IMR-90 (cell line): Measurements from ENCODE around the gene TMEM95. TPM values are rescaled to one million over a fixed set of nuclear protein-coding genes. Genes with fewer than 3 reads are reported as not detected.
A peak's percentile ranks its signal among the peaks of the same experiment; 100 is the strongest.

Experiments used
- ATAC-seq: fragments of 200-7000 bp; cut with Tn5 transposase; 2 replicates; pipeline ENCODE4 v1.9.1; 2020; ENCODE audit warnings: low read depth, mild to moderate bottlenecking, moderate library complexity
- BruUV-seq: library from RNA; stranded (reverse); fragments of 400-500 nt; replicated peaks from 2 replicates; lab custom pipeline; 2021; lab: Mats Ljungman, UMichigan
- CTCF ChIA-PET: fragments of 300-600 bp; formaldehyde crosslinking; extraction: SDS; loops from one replicate; lab custom pipeline; 2021; ENCODE audit warnings: antibody characterized with exemption; lab: Yijun Ruan, JAX
- POLR2A ChIA-PET: fragments of 300-600 bp; sonication (Branson Sonifier 250); formaldehyde crosslinking; loops from one replicate; lab custom pipeline; 2022; ENCODE audit warnings: antibody characterized with exemption; ENCODE audit not compliant: unreplicated experiment; lab: Charles Lee
- DNase-seq: peaks from one replicate; pipeline ENCODE4 v3.0.0; 2013
- H2AFZ ChIP-seq: replicated peaks from 2 replicates; pipeline ENCODE3; 2013; ENCODE audit warnings: low read length, mild to moderate bottlenecking; ENCODE audit not compliant: poor library complexity
- H2AK5ac ChIP-seq: 2 replicates; pipeline ENCODE4 v1.6.1; 2013; ENCODE audit warnings: low read depth, low read length, inconsistent platforms
- H2AK9ac ChIP-seq: replicated peaks from 2 replicates; pipeline ENCODE3; 2013; ENCODE audit warnings: mild to moderate bottlenecking, low read depth, low read length, moderate library complexity; ENCODE audit not compliant: poor library complexity
- H2BK120ac ChIP-seq: 2 replicates; pipeline ENCODE4 v1.6.1; 2013; ENCODE audit warnings: low read depth, low read length, inconsistent platforms
- H2BK15ac ChIP-seq: 3 replicates; pipeline ENCODE4 v1.6.1; 2013; ENCODE audit warnings: low read depth, low read length, inconsistent platforms
- H2BK20ac ChIP-seq: 2 replicates; pipeline ENCODE4 v1.6.1; 2013; ENCODE audit warnings: low read depth, mild to moderate bottlenecking, inconsistent platforms, low read length, moderate library complexity
- H2BK5ac ChIP-seq: 2 replicates; pipeline ENCODE4 v1.6.1; 2013; ENCODE audit warnings: mild to moderate bottlenecking, low read depth, low read length, inconsistent platforms; ENCODE audit not compliant: poor library complexity, severe bottlenecking
- H3K14ac ChIP-seq: replicated peaks from 2 replicates; pipeline ENCODE4 v1.6.1; 2013; ENCODE audit warnings: low read depth, low read length, inconsistent platforms
- H3K18ac ChIP-seq: 2 replicates; pipeline ENCODE4 v1.6.1; 2013; ENCODE audit warnings: low read depth, low read length, control low read depth
- H3K23ac ChIP-seq: 2 replicates; pipeline ENCODE4 v1.6.1; 2013; ENCODE audit warnings: low read depth, low read length, inconsistent platforms
- H3K27ac ChIP-seq: 2 replicates; pipeline ENCODE4 v1.5.1; 2013; ENCODE audit warnings: mild to moderate bottlenecking, control low read depth, low read length; ENCODE audit not compliant: insufficient read depth
- H3K27me3 ChIP-seq: 2 replicates; pipeline ENCODE4 v1.6.1; 2013; ENCODE audit warnings: low read length; ENCODE audit not compliant: control insufficient read depth, insufficient read depth
- H3K36me3 ChIP-seq: 2 replicates; pipeline ENCODE4 v1.6.1; 2013; ENCODE audit warnings: low read length, mixed read lengths; ENCODE audit not compliant: control insufficient read depth, insufficient read depth
- H3K4ac ChIP-seq: 2 replicates; pipeline ENCODE4 v1.6.1; 2013; ENCODE audit warnings: low read depth, low read length, inconsistent platforms
- H3K4me1 ChIP-seq: 2 replicates; pipeline ENCODE4 v1.6.1; 2013; ENCODE audit warnings: low read length, mixed read lengths; ENCODE audit not compliant: control insufficient read depth, insufficient read depth
- H3K4me2 ChIP-seq: 2 replicates; pipeline ENCODE4 v1.6.1; 2013; ENCODE audit warnings: low read depth, mild to moderate bottlenecking, control low read depth, low read length, moderate library complexity
- H3K4me3 ChIP-seq: 2 replicates; pipeline ENCODE4 v1.5.1; 2013; ENCODE audit warnings: low read depth, mild to moderate bottlenecking, control low read depth, low read length, moderate library complexity; ENCODE audit not compliant: insufficient read depth
- H3K56ac ChIP-seq: 2 replicates; pipeline ENCODE4 v1.6.1; 2013; ENCODE audit warnings: low read length, inconsistent platforms; ENCODE audit not compliant: insufficient read depth; ENCODE audit errors: extremely low read depth
- H3K79me1 ChIP-seq, 2 experiments: 2 replicates each; pipeline ENCODE4 v1.6.1; 2013; ENCODE audit warnings: low read length in 2 of 2, inconsistent platforms in 1 of 2, low read depth in 1 of 2
- H3K9ac ChIP-seq: 2 replicates; pipeline ENCODE4 v1.6.1; 2013; ENCODE audit warnings: low read depth, low read length, control low read depth
- H3K9me1 ChIP-seq: 2 replicates; pipeline ENCODE4 v1.6.1; 2013; ENCODE audit warnings: low read length, inconsistent platforms; ENCODE audit not compliant: insufficient read depth
- H3K9me3 ChIP-seq: 2 replicates; pipeline ENCODE4 v1.6.1; 2013; ENCODE audit warnings: low read length; ENCODE audit not compliant: control insufficient read depth, insufficient read depth
- H4K20me1 ChIP-seq: 2 replicates; pipeline ENCODE4 v1.6.1; 2013; ENCODE audit warnings: low read length, inconsistent platforms; ENCODE audit not compliant: insufficient read depth
- H4K5ac ChIP-seq: 2 replicates; pipeline ENCODE4 v1.6.1; 2013; ENCODE audit warnings: mild to moderate bottlenecking, low read depth, low read length, control low read depth
- H4K8ac ChIP-seq, 2 experiments: 2 replicates each; pipeline ENCODE4 v1.6.1; 2013; ENCODE audit warnings: low read depth in 2 of 2, low read length in 2 of 2, control low read depth in 1 of 2, inconsistent platforms in 1 of 2
- H4K91ac ChIP-seq: 2 replicates; pipeline ENCODE4 v1.6.1; 2013; ENCODE audit warnings: low read depth, low read length, inconsistent platforms; ENCODE audit not compliant: insufficient read depth
- SMC3 ChIP-seq: fragments of 150-350 bp; IDR thresholded peaks from 2 replicates; pipeline ENCODE4 v1.6.1; 2016; ENCODE audit warnings: low read depth, mild to moderate bottlenecking, antibody characterized with exemption, low read length, moderate library complexity
- WGBS, 2 experiments: methylation state at CpG; one replicate each; pipeline versions ENCODE4 v1.1.5 to v1.1.7; 2013; ENCODE audit warnings: missing lambda C conversion rate in 2 of 2; ENCODE audit not compliant: insufficient read length in 1 of 2; ENCODE audit errors: extremely low coverage in 2 of 2; 5-methylcytosine and 5-hydroxymethylcytosine counted together
- dilution Hi-C: fragments of 300-500 bp; cut with HindIII; formaldehyde crosslinking; loops from one replicate; pipeline ENCODE4 v1.14.3; 2018; ENCODE audit warnings: low sequenced_read_pairs; ENCODE audit not compliant: unreplicated experiment
- in situ Hi-C: fragments of 300-500 bp; cut with MboI; formaldehyde crosslinking; loops from 3 replicates; pipeline ENCODE4 v1.14.3; 2019; ENCODE audit warnings: low sequenced_read_pairs, inconsistent platforms, mixed read lengths
- intact Hi-C: fragments of 100-400 bp; cut with micrococcal nuclease; formaldehyde crosslinking; loops from 2 replicates; pipeline ENCODE4 v1.10.0; 2022
- polyA plus RNA-seq, 3 experiments: library from polyadenylated mRNA; depleted of rRNA; stranded (reverse); fragments of >200 nt; gene quantifications; 2 replicates each; pipeline ENCODE4 v1.2.3, GENCODE V29; 2012; ENCODE audit warnings: low replicate concordance in 1 of 3
- total RNA-seq: library from RNA; depleted of rRNA; stranded (reverse); fragments of >200 nt; gene quantifications from 2 replicates; pipeline ENCODE4 v1.2.3, GENCODE V29; 2012

The TMEM95 gene
- total and polyA plus RNA-seq, 2 of the 4 experiments (the other 2 are of a cell fraction) = not detected

DNA sequence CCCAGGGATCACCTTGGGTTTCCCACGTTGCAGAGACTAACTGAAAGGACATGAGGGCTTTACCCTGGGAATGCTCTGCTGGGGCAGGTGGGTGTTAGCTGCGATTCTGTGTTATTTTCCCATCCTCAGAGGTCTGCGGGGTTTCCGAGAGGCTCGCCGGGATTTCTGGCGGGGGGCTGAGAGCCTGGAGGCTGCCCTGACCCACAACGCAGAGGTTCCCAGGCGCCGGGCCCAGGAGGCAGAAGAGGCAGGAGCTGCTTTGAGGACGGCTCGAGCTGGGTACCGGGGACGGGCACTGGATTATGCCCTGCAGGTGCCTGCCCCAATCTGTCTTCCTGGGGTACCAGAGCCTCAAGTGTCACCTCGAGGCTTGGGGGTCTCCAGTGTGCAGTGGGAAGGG, 11.7 kb upstream of the TMEM95 start:
- no peak overlapping the region for H2BK15ac ChIP-seq
- TF ChIP-seq SMC3 = no peak
- H2AK9ac ChIP-seq = no peak overlapping the region
- dilution Hi-C loops (no loop called here), intact Hi-C loops (no loop called here), in situ Hi-C loops (no loop called here)
- no peaks in the 10 kb centered on the region for H3K9me3 ChIP-seq
- H3K27me3 ChIP-seq = peaks cover 19% of the 10 kb centered on the region
- H3K9ac ChIP-seq = no peak overlapping the region
- POLR2A ChIA-PET = no interaction called here
- H3K56ac ChIP-seq = no peak overlapping the region
- no peaks in the 10 kb centered on the region for H3K36me3 ChIP-seq
- no peak overlapping the region for H3K4me3 ChIP-seq
- no TSS peak for BruUV-seq
- H4K8ac ChIP-seq = no peak overlapping the region
- H3K23ac ChIP-seq = no peak overlapping the region
- H3K14ac ChIP-seq = no peak overlapping the region
- H3K4ac ChIP-seq = no peak overlapping the region
- 87% methylated on average over 3 of the region's 15 CpGs; no CpG with 5 or more reads in 1 of the 2 experiments for WGBS, 2 experiments
- H4K5ac ChIP-seq = no peak overlapping the region
- no peak overlapping the region for H2BK120ac ChIP-seq
- peaks cover 4% of the 10 kb centered on the region for H4K20me1 ChIP-seq
- no peaks in the 10 kb centered on the region for H3K9me1 ChIP-seq
- H3K4me2 ChIP-seq = no peak overlapping the region
- no peaks in the 10 kb centered on the region for H3K4me1 ChIP-seq
- no peak overlapping the region for H3K18ac ChIP-seq
- ATAC-seq (no peak), DNase-seq (no peak)
- H3K27ac ChIP-seq = no peak overlapping the region
- H2AK5ac ChIP-seq = no peak overlapping the region
- no peak overlapping the region for H2BK20ac ChIP-seq
- no peak overlapping the region for H2BK5ac ChIP-seq
- H4K91ac ChIP-seq = no peak overlapping the region
- peak overlapping the region; percentile 3 for H2AFZ ChIP-seq
- CTCF ChIA-PET = interaction anchor here (0.6 to 0.7 kb wide), 2 partner anchors 111 to 838 kb away, joined by 4 to 5 read pairs; no protein-coding TSS in a partner anchor
- H3K79me1 ChIP-seq = no peaks in the 10 kb centered on the region
